Measurements from ENCODE around the gene RBL1.

The RBL1 gene

GRCh38 chr20:36988494-36988966 is 107.3 kb downstream of the RBL1 start:
- Mint-ChIP-seq H3K9me3 (peaks cover 10% of the 10 kb centered on the region), H3K27me3 (ENCODE audit: low read depth, poor library complexity) (peaks cover 7% of the 10 kb centered on the region), H3K4me1 (peaks cover 25% of the 10 kb centered on the region), H3K36me3 (ENCODE audit: low read depth) (peaks cover 10% of the 10 kb centered on the region), H3K4me3 (no peak overlapping the region), H3K27ac (no peak overlapping the region)
- DNase-seq, result no peak
- no peak for TF ChIP-seq CTCF (IDR thresholded peaks at IDR 0.05)

GRCh38 chr20:36984257-36984638 is 111.5 kb downstream of the RBL1 start:
- no peak for DNase-seq
- no peak for TF ChIP-seq CTCF (IDR thresholded peaks at IDR 0.05)
- H3K27me3 Mint-ChIP-seq (ENCODE audit: low read depth, poor library complexity), result peaks cover 7% of the 10 kb centered on the region
- H3K9me3 Mint-ChIP-seq, result no peaks in the 10 kb centered on the region
- H3K36me3 Mint-ChIP-seq (ENCODE audit: low read depth), result no peaks in the 10 kb centered on the region
- H3K4me3 Mint-ChIP-seq, result no peak overlapping the region
- peaks cover 17% of the 10 kb centered on the region for H3K4me1 Mint-ChIP-seq
- peak overlapping the region; percentile 80 for H3K27ac Mint-ChIP-seq

GRCh38 chr20:36975099-36975818 is 120.5 kb downstream of the RBL1 start:
- H3K4me3 Mint-ChIP-seq, result no peak overlapping the region
- H3K27me3 Mint-ChIP-seq (ENCODE audit: low read depth, poor library complexity), result no peaks in the 10 kb centered on the region
- no peak for TF ChIP-seq CTCF (IDR thresholded peaks at IDR 0.05)
- H3K27ac Mint-ChIP-seq, result no peak overlapping the region
- DNase-seq, result no peak
- peaks cover 16% of the 10 kb centered on the region for H3K9me3 Mint-ChIP-seq
- H3K36me3 Mint-ChIP-seq (ENCODE audit: low read depth), result peaks cover 3% of the 10 kb centered on the region
- no peaks in the 10 kb centered on the region for H3K4me1 Mint-ChIP-seq

GRCh38 chr20:36974660-36975059 is 121.1 kb downstream of the RBL1 start:
- TF ChIP-seq CTCF (IDR thresholded peaks at IDR 0.05), result no peak
- no peak overlapping the region for H3K27ac Mint-ChIP-seq
- H3K36me3 Mint-ChIP-seq (ENCODE audit: low read depth), result peaks cover 9% of the 10 kb centered on the region
- peaks cover 4% of the 10 kb centered on the region for H3K4me1 Mint-ChIP-seq
- H3K9me3 Mint-ChIP-seq, result peaks cover 22% of the 10 kb centered on the region
- DNase-seq, result no peak
- H3K27me3 Mint-ChIP-seq (ENCODE audit: low read depth, poor library complexity), result no peaks in the 10 kb centered on the region
- no peak overlapping the region for H3K4me3 Mint-ChIP-seq

- Mint-ChIP-seq H3K27ac (peak overlapping the region; percentile 43), H3K36me3 (ENCODE audit: low read depth) (peaks cover 13% of the 10 kb centered on the region), H3K9me3 (peaks cover 23% of the 10 kb centered on the region), H3K4me3 (no peak overlapping the region), H3K27me3 (ENCODE audit: low read depth, poor library complexity) (no peaks in the 10 kb centered on the region), H3K4me1 (peaks cover 23% of the 10 kb centered on the region)
- no peak for TF ChIP-seq CTCF (IDR thresholded peaks at IDR 0.05)
- no peak for DNase-seq
These were observed 124.7 kb downstream of the RBL1 start for GRCh38 chr20:36971103-36971502.

Data from nephron progenitor cell (in vitro differentiated cells).